Activated CD4-positive, alpha-beta T cell treated with anti-CD3 and anti-CD28 coated beads, Interleukin-2, amount 50 U/mL, for 16 hours (primary cell): Measurements from ENCODE around the gene LFNG.
"Not testable (repeated sequence)": the region's sequence is repeated elsewhere in the genome, so short reads cannot be mapped to it uniquely, and the experiment has no call there.

Experiments
- DNase-seq: peaks from one replicate; pipeline ENCODE4 v3.0.0-alpha.2; 2020

LFNG gene

GRCh38 chr7:2553831-2554581 lies 34.4 kb downstream of the LFNG start:
- no peak for DNase-seq

- peak; percentile 12 for DNase-seq
Measured at GRCh38 chr7:2554661-2555111, 35.1 kb downstream of the LFNG start.

DNA sequence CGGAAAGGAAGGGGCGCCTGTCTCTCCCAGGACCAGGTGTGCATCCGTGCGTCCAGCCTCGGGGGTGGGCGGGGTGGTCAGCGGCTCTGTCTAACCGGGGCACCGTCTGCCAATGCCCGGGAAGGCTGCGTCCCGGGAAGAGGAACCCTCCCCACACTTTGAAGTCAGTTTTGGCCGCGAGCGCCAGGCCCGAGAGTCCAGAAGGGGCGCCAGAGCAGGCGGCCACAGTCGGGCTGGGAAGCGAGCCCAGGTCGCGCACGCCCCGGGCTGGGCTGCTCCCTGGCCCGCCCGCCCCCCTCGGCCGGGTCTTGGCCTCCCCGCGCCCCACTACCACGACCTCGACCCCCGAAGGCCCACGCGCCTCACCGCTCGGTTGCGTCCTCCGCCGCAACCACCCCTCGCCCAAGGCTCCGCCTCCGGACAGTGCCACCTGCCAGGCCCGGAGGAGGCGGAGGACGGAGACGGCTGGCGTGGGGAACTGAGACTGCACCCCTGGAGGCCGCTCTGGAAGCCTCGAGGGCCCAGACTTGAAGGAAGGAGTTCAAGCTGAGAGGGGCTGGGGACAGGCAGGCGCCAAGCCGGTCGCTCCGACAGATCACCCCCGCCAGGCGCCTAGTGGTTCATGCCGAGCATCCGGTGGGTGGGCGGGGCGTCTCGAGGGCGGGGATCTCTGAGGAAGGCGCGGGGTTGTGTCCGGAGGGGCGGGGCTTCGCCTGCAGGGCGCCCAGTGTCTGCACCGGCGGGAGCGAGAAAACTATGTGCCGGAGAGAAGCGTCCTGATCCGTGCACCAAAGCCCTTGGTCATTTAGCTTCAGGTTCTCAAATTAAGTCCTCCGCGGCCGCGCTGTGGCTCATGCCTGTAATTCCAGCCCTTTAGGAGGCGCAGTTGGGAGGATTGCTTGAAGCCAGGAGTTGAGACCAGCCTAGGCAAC lies 35.8 kb downstream of the LFNG start, which contains the start of gene BRAT1:
TSS of gene BRAT1 (minus strand) at position 404 of the 932 bp plus-strand sequence. CDS start 1,093 bp downstream, outside the sequence.
- DNase-seq: peak; percentile 96

DNA sequence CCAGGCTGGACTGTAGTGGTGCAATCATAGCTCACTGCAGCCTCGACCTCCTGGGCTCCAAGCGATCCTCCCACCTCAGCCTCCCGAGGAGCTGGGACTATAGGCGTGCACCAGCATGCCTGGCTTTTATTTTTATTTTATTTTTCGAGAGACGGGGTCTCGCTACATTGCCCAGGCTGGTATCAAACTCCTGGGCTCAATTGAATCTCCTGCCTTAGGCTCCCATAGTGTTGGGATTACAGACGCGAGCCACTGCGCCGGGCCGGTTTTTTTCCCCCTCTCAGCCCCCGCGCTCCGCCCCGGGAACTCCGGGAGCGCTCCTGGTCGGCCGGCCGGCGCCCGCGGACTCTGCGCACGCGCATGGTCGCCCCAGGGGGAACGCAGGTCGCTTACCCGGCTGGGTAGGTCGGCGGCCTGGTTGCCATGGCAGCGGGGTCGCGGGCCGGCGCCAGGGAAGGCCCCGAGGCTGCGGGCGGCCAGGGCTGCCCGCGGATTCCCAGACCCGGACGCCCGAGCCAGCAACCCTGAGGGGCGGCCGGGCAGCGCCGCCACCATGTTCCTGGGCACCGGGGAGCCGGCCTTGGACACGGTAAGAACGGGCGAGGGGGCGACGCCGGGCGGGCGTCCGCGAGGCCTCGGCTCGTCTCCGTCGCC lies 39.2 kb downstream of the LFNG start, which contains the start of gene IQCE:
TSS of gene IQCE (plus strand) at position 351 of the 654 bp plus-strand sequence. CDS start at position 554, 203 bp downstream.
- peak; percentile 93 for DNase-seq

DNA sequence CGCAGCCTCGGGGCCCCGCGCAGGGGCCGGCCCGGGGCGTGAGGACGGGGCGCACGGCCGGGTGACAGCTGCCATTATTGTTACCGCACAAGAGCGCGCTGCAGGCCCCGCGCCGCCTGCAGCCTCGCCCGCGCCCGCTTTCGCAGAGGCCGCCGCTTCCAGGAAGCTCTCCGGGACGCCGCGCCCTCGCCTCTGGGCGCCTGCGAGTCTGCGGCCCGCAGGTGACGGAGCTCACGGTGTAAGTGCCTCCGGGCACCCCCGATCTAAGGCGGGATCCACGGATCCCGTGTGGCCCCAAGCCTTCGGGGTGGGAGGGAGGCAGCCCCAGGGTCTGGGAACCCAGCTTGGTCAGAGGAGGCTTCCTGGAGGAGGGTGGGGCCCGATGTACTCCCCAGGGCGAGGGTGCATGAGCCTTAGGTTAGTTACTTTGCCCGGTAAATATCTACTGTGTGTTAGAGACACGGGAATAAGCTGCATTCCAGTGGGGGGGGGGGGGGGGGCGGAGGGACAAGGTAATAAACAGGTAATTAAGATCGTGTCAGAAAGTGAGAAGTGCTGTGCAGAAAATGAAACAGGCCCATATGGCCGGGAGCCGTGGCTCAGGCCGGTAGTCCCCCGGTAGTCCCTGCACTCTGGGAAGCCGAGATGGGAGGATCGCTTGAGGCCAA lies 39.8 kb downstream of the LFNG start:
- peak; percentile 23 for DNase-seq

- not testable (repeated sequence) for DNase-seq
Measured at GRCh38 chr7:2563955-2564354, 44.4 kb downstream of the LFNG start.

- no peak for DNase-seq
Measured at GRCh38 chr7:2564970-2565540, 45.5 kb downstream of the LFNG start.

- DNase-seq: no peak
Measured at GRCh38 chr7:2566348-2566889, 46.8 kb downstream of the LFNG start.

- peak; percentile 30 for DNase-seq
Measured at GRCh38 chr7:2566890-2567678, 47.5 kb downstream of the LFNG start.

- DNase-seq: no peak
Measured at GRCh38 chr7:2567679-2568278, 48.2 kb downstream of the LFNG start.

GRCh38 chr7:2568521-2569223 lies 49.1 kb downstream of the LFNG start:
- no peak for DNase-seq

GRCh38 chr7:2569421-2569820 lies 49.8 kb downstream of the LFNG start:
- no peak for DNase-seq

- DNase-seq: no peak
Measured at GRCh38 chr7:2570021-2570420, 50.4 kb downstream of the LFNG start.

- no peak for DNase-seq
Measured at GRCh38 chr7:2571409-2571808, 51.8 kb downstream of the LFNG start.

GRCh38 chr7:2572101-2572842 lies 52.7 kb downstream of the LFNG start:
- no peak for DNase-seq

GRCh38 chr7:2573761-2574160 lies 54.2 kb downstream of the LFNG start:
- DNase-seq: no peak

DNA sequence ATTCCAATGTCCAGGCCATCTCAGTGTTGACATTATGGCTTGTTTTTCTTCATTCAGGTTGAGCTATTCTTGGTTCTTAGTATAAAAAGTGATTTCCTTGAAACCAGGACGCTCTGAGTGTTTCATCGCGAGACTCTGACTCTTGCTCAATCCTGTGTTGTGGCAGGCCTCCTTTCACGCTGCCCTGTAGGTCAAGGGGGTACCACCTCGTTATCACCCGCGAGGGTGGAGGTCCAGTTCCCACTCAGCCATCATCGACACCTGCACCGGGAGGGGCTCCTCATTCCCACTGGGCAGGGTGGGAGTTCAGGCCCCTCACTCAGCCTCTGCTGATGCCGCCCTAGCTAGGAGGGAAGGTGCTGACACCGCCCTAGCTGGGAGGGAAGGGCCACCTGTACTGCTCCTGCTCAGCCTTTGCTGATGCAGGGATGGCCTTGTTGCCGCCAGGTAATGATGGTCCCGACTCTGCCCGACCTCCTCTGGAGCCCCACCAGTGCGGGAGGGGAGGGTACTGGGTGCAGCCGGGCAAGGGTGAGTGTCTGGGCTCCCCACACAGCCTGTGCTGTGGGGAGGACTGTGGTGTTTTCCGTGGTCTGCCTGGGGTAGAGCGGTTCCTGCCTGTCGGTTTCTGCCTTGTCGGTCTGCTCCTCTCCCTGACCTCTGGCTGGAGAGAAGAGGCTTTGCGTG lies 55.6 kb downstream of the LFNG start:
- DNase-seq: no peak

DNA sequence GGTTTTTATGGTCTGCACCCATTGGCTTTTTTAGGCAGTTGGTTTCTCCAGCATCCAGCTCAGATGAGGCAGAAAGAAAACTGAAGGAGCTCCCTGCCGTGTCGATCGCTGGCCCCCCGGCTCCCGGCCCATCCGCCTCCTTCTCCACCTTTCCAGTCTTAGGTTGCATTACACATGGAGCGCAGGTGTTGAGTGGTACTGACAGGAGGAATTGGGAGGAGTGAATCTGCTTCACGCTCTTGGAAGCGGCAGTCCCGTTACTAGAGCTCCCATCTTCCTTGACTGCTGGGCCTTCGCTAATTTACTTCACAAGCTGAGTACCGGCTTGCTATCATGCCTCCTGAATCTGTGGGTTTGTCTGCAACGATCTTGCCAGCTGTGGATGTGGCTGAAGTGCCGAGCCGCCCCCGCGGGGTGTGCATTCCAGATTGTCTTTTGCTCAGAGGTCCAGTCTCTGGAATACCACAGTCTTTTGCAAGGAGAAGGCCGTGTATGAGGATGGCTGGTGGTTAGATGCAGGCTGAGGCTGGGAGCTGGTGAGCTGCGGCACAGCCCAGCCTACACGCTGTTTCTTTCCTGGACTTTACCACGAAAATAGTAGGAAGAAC lies 56.3 kb downstream of the LFNG start:
- no peak for DNase-seq
